Endothelial cell of umbilical vein (primary cell): Measurements from ENCODE around the gene CAPN14. TPM values are rescaled to one million over a fixed set of nuclear protein-coding genes. Genes with fewer than 3 reads are reported as not detected.

Experiments
- BruUV-seq: library from RNA; stranded (reverse); fragments of 400-500 nt; replicated peaks from 2 replicates; lab custom pipeline; 2021; lab: Mats Ljungman, UMichigan
- CTCF ChIA-PET: fragments of 300-600, 350-600 bp; sonication (Branson Sonifier 250); formaldehyde crosslinking; loops from one replicate; lab custom pipeline; 2021; ENCODE audit warnings: antibody characterized with exemption, inconsistent platforms; lab: Charles Lee
- POLR2A ChIA-PET: fragments of 300-600, 350-600 bp; sonication (Branson Sonifier 250); formaldehyde crosslinking; loops from one replicate; lab custom pipeline; 2021; ENCODE audit warnings: antibody characterized with exemption, inconsistent platforms; lab: Charles Lee
- DNase-seq: peaks from one replicate; pipeline ENCODE4 v3.0.0-alpha.2; 2011; ENCODE audit warnings: low read depth, low spot score
- FAIRE-seq: peaks from 2 replicates; lab custom pipeline; 2011; peaks lifted over from hg19 to GRCh38; lab: Jason Lieb, UNC
- H2AFZ ChIP-seq: 2 replicates; pipeline ENCODE4 v1.6.0; 2012; ENCODE audit warnings: low read depth, low read length, control low read depth, inconsistent platforms
- H3K27ac ChIP-seq: 2 replicates; pipeline ENCODE4 v1.5.1; 2011; ENCODE audit warnings: low read depth, mild to moderate bottlenecking, control low read depth, low read length, moderate library complexity; ENCODE audit not compliant: insufficient read depth
- H3K27me3 ChIP-seq, 2 experiments: 2 replicates each; pipeline versions ENCODE4 v1.6.0 to v1.6.1; 2011; ENCODE audit warnings: low read length in 2 of 2, mixed read lengths in 1 of 2; ENCODE audit not compliant: control insufficient read depth in 2 of 2, insufficient read depth in 2 of 2
- H3K36me3 ChIP-seq, 2 experiments: 2 replicates in 1 of 2; 3 replicates in 1 of 2; pipeline ENCODE4 v1.5.1; 2011; ENCODE audit warnings: low read length in 2 of 2, mild to moderate bottlenecking in 1 of 2, moderate library complexity in 1 of 2; ENCODE audit not compliant: control insufficient read depth in 2 of 2, insufficient read depth in 2 of 2; ENCODE audit errors: extremely low read depth in 1 of 2
- H3K4me1 ChIP-seq: 3 replicates; pipeline ENCODE4 v1.5.1; 2011; ENCODE audit warnings: mild to moderate bottlenecking, low read length; ENCODE audit not compliant: control insufficient read depth, insufficient read depth; ENCODE audit errors: extremely low read depth
- H3K4me2 ChIP-seq: 2 replicates; pipeline ENCODE4 v1.6.1; 2011; ENCODE audit warnings: low read length, control low read depth, mixed read lengths; ENCODE audit not compliant: insufficient read depth
- H3K4me3 ChIP-seq, 3 experiments: fragments of 200-600 bp in 1 of 3; sonication (generic), shearing (Covaris generic) in 1 of 3; replicated peaks in 1 of 3; 2 replicates each; pipeline ENCODE4 v1.5.1; 2011 to 2016; ENCODE audit warnings: control low read depth in 3 of 3, low read length in 3 of 3, mild to moderate bottlenecking in 2 of 3, inconsistent platforms in 1 of 3, low read depth in 1 of 3, moderate library complexity in 1 of 3; ENCODE audit not compliant: insufficient read depth in 1 of 3
- H3K79me2 ChIP-seq: 2 replicates; pipeline ENCODE4 v1.6.0; 2012; ENCODE audit warnings: low read length, inconsistent platforms; ENCODE audit not compliant: control insufficient read depth, insufficient read depth
- H3K9ac ChIP-seq: replicated peaks from 2 replicates; pipeline ENCODE3; 2011; ENCODE audit warnings: low read length, control low read depth; ENCODE audit not compliant: insufficient read depth; ENCODE audit errors: extremely low read depth
- H3K9me1 ChIP-seq: replicated peaks from 3 replicates; pipeline ENCODE4 v1.6.0; 2011; ENCODE audit warnings: mild to moderate bottlenecking, low read length; ENCODE audit not compliant: control insufficient read depth, insufficient read depth; ENCODE audit errors: extremely low read depth
- H3K9me3 ChIP-seq: replicated peaks from 2 replicates; pipeline ENCODE4 v1.5.1; 2012; ENCODE audit warnings: low read length, inconsistent platforms; ENCODE audit not compliant: control insufficient read depth, insufficient read depth
- H4K20me1 ChIP-seq: replicated peaks from 2 replicates; pipeline ENCODE3; 2011; ENCODE audit warnings: mild to moderate bottlenecking, low read length; ENCODE audit not compliant: control insufficient read depth, insufficient read depth; ENCODE audit errors: extremely low read depth
- CTCF ChIP-seq, 2 donors: IDR thresholded peaks; 1 replicate in 1 of 2; 2 replicates in 1 of 2; pipeline ENCODE4 v1.5.1; 2011; ENCODE audit warnings: low read length in 2 of 2, mild to moderate bottlenecking in 2 of 2, moderate library complexity in 2 of 2, control low read depth in 1 of 2, inconsistent platforms in 1 of 2, low read depth in 1 of 2; ENCODE audit not compliant: insufficient read depth in 1 of 2; ENCODE audit errors: extremely low read depth in 1 of 2
- EZH2 ChIP-seq: IDR thresholded peaks from 2 replicates; pipeline ENCODE4 v1.6.1; 2012; ENCODE audit warnings: borderline replicate concordance, low read depth, mild to moderate bottlenecking, moderate library complexity, low read length, inconsistent platforms; ENCODE audit not compliant: severe bottlenecking
- FOS ChIP-seq: IDR thresholded peaks from 2 replicates; pipeline ENCODE4 v1.6.1; 2011; ENCODE audit warnings: mild to moderate bottlenecking, low read length, moderate library complexity, borderline replicate concordance; ENCODE audit not compliant: insufficient read depth
- GATA2 ChIP-seq: IDR thresholded peaks from 2 replicates; pipeline ENCODE4 v1.7.0; 2011; ENCODE audit warnings: low read depth, mild to moderate bottlenecking, moderate library complexity, mixed read lengths, low read length; ENCODE audit not compliant: insufficient read length, insufficient read depth
- JUN ChIP-seq: IDR thresholded peaks from 2 replicates; pipeline ENCODE4 v1.6.1; 2011; ENCODE audit warnings: borderline replicate concordance, low read depth; ENCODE audit not compliant: insufficient read length, insufficient read depth
- MYC ChIP-seq: IDR thresholded peaks from one replicate; pipeline ENCODE4 v1.6.1; 2011; ENCODE audit warnings: mild to moderate bottlenecking, low read depth, low read length
- POLR2A ChIP-seq: IDR thresholded peaks from 2 replicates; pipeline ENCODE4 v1.6.1; 2012; ENCODE audit warnings: low read depth, mild to moderate bottlenecking, control low read depth, low read length
- dilution Hi-C: fragments of 300-500 bp; cut with MboI; formaldehyde crosslinking; loops from one replicate; pipeline ENCODE4 v1.15.0; 2019; ENCODE audit warnings: low sequenced_read_pairs; ENCODE audit not compliant: extremely low pct_ligation_motif_present
- intact Hi-C: fragments of 100-400 bp; cut with micrococcal nuclease; formaldehyde crosslinking; loops from one replicate; pipeline ENCODE4 v1.10.0; 2022
- polyA plus RNA-seq, 4 experiments: library from polyadenylated mRNA; depleted of rRNA in 3 of 4; stranded (reverse) in 3 of 4; unstranded in 1 of 4; fragments of >200 nt; gene quantifications; 2 replicates each; pipeline versions ENCODE4 v1.2.1 to v1.2.3, GENCODE V29; 2011 to 2012; ENCODE audit warnings: missing spikeins in 1 of 4
- total RNA-seq: library from RNA; stranded (reverse); gene quantifications from 2 replicates; pipeline ENCODE4 v1.2.3, GENCODE V29; 2021

Gene CAPN14
- total and polyA plus RNA-seq, 2 donors (not counting 3 experiments of a cell fraction or from before 2014, with no cell fraction given): 0.01 to 0.15 TPM

- no TSS peak for BruUV-seq
- H3K9me1 ChIP-seq: no peaks in the 10 kb centered on the region
- H3K79me2 ChIP-seq: no peaks in the 10 kb centered on the region
- TF ChIP-seq FOS (no peak), CTCF (IDR thresholded peaks at IDR 0.05; ENCODE audit: extremely low read depth in 1 of 2, insufficient read depth in 1 of 2, low read depth in 1 of 2, low read length in 2 of 2) (no peak), JUN (no peak), EZH2 (no peak), GATA2 (no peak), MYC (no peak), POLR2A (no peak)
- CTCF ChIA-PET: no interaction called here
- no peaks in the 10 kb centered on the region for H3K9me3 ChIP-seq
- H4K20me1 ChIP-seq: no peaks in the 10 kb centered on the region
- dilution Hi-C loops: no loop called here
- H2AFZ ChIP-seq: no peak overlapping the region
- H3K4me1 ChIP-seq: no peaks in the 10 kb centered on the region
- FAIRE-seq (no peak), DNase-seq (no peak)
- POLR2A ChIA-PET: no interaction called here
- H3K4me3 ChIP-seq: no peak overlapping the region
- intact Hi-C loops: no loop called here
- H3K36me3 ChIP-seq: no peaks in the 10 kb centered on the region
- H3K27ac ChIP-seq: no peak overlapping the region
- no peak overlapping the region for H3K4me2 ChIP-seq
- no peak overlapping the region for H3K9ac ChIP-seq
- H3K27me3 ChIP-seq: no peaks in the 10 kb centered on the region
Measured at GRCh38 chr2:31263636-31264190, 46.4 kb upstream of the CAPN14 start.
